Thyroid gland (tissue), 4 donors: ENCODE measurements around the gene CHORDC1.
"Not testable (repeated sequence)": the region's sequence is repeated elsewhere in the genome, so short reads cannot be mapped to it uniquely, and the experiment has no call there.

Experiments
- CTCF ChIP-seq, 6 experiments: fragments of 200-600 bp in 3 of 6; fragments of 450-650 bp in 3 of 6; sonication (generic) in 3 of 6; IDR thresholded peaks; one replicate each; pipeline ENCODE4 v1.5.1; 2016 to 2019; ENCODE audit warnings: antibody characterized with exemption in 6 of 6, mild to moderate bottlenecking in 2 of 6, inconsistent platforms in 1 of 6, moderate library complexity in 1 of 6
- POLR2A ChIP-seq, 2 donors: fragments of 450-650 bp; IDR thresholded peaks; one replicate each; pipeline ENCODE4 v1.6.1; 2017; ENCODE audit warnings: antibody characterized with exemption in 2 of 2, mild to moderate bottlenecking in 2 of 2, moderate library complexity in 1 of 2

- not testable (repeated sequence) for TF ChIP-seq CTCF, POLR2A (IDR thresholded peaks at IDR 0.05)
Measured at GRCh38 chr11:90239967-90240636, 17.3 kb upstream of the CHORDC1 start.
